Caco-2 (cell line): ENCODE data around the gene PRR33. TPM values are rescaled to one million over a fixed set of nuclear protein-coding genes. Genes with fewer than 3 reads are reported as not detected.

Source experiments
- BruUV-seq: library from RNA; stranded (reverse); fragments of 400-500 nt; replicated peaks from 2 replicates; lab custom pipeline; 2021; lab: Mats Ljungman, UMichigan
- CTCF ChIA-PET: fragments of 300-600 bp; sonication (Branson Sonifier 250); formaldehyde crosslinking; loops from one replicate; lab custom pipeline; 2022; ENCODE audit warnings: antibody characterized with exemption; lab: Charles Lee
- POLR2A ChIA-PET: fragments of 300-600 bp; sonication (Branson Sonifier 250); formaldehyde crosslinking; loops from one replicate; lab custom pipeline; 2022; ENCODE audit warnings: antibody characterized with exemption; lab: Charles Lee
- DNase-seq, 2 experiments: peaks; one replicate each; pipeline versions ENCODE4 v3.0.0 to v3.0.0-alpha.2; 2020 to 2022
- H3K27me3 ChIP-seq: replicated peaks from 2 replicates; pipeline ENCODE4 v1.6.0; 2011; ENCODE audit warnings: low read length; ENCODE audit not compliant: control insufficient read depth, insufficient read depth
- H3K36me3 ChIP-seq: 2 replicates; pipeline ENCODE4 v1.5.1; 2011; ENCODE audit warnings: low read length; ENCODE audit not compliant: control insufficient read depth, insufficient read depth
- H3K4me1 ChIP-seq: fragments of 250-450 bp; sonication (Bioruptor Pico); 2 replicates; pipeline ENCODE4 v1.5.1; 2020; ENCODE audit warnings: mild to moderate bottlenecking
- H3K4me3 ChIP-seq: 2 replicates; pipeline ENCODE4 v1.5.1; 2011; ENCODE audit warnings: low read depth, mild to moderate bottlenecking, control low read depth, low read length
- H3K9me3 ChIP-seq: fragments of 250-450 bp; sonication (Bioruptor Pico); 2 replicates; pipeline ENCODE4 v1.5.1; 2020; ENCODE audit warnings: mild to moderate bottlenecking, moderate library complexity
- H3K27ac Mint-ChIP-seq: one replicate; pipeline ENCODE4 v1.8.0; 2022; ENCODE audit warnings: mixed read lengths; ENCODE audit not compliant: unreplicated experiment
- H3K27me3 Mint-ChIP-seq: one replicate; pipeline ENCODE4 v1.8.0; 2022; ENCODE audit warnings: mixed read lengths; ENCODE audit not compliant: insufficient read depth, unreplicated experiment
- H3K36me3 Mint-ChIP-seq: one replicate; pipeline ENCODE4 v1.8.0; 2022; ENCODE audit warnings: mild to moderate bottlenecking, mixed read lengths; ENCODE audit not compliant: insufficient read depth, unreplicated experiment
- H3K4me1 Mint-ChIP-seq: one replicate; pipeline ENCODE4 v1.8.0; 2022; ENCODE audit warnings: low read depth, mixed read lengths; ENCODE audit not compliant: unreplicated experiment
- H3K4me3 Mint-ChIP-seq: one replicate; pipeline ENCODE4 v1.8.0; 2022; ENCODE audit warnings: mild to moderate bottlenecking, moderate library complexity, mixed read lengths; ENCODE audit not compliant: unreplicated experiment
- H3K9me3 Mint-ChIP-seq: one replicate; pipeline ENCODE4 v1.8.0; 2022; ENCODE audit warnings: mixed read lengths; ENCODE audit not compliant: unreplicated experiment
- CTCF ChIP-seq, 2 experiments: fragments of 200-600 bp in 1 of 2; IDR thresholded peaks; 1 replicate in 1 of 2; 2 replicates in 1 of 2; pipeline versions ENCODE4 v1.5.1 to v1.8.0; 2011 to 2022; ENCODE audit warnings: antibody characterized with exemption in 1 of 2, control low read depth in 1 of 2, inconsistent platforms in 1 of 2, low read depth in 1 of 2, low read length in 1 of 2, mild to moderate bottlenecking in 1 of 2, moderate library complexity in 1 of 2; ENCODE audit not compliant: insufficient read depth in 1 of 2, severe bottlenecking in 1 of 2, unreplicated experiment in 1 of 2
- intact Hi-C: fragments of 100-400 bp; cut with micrococcal nuclease; formaldehyde crosslinking; loops from one replicate; pipeline ENCODE4 v1.10.0; 2022; ENCODE audit not compliant: unreplicated experiment
- total RNA-seq: library from RNA; stranded (reverse); gene quantifications from 2 replicates; pipeline ENCODE4 v1.2.3, GENCODE V29; 2022

The PRR33 gene
- total RNA-seq, 1 experiment from 2014 or later, result not detected

GRCh38 chr11:1859004-1859403 lies 32.7 kb downstream of the PRR33 start:
- CTCF ChIA-PET, result no interaction called here
- H3K27me3 ChIP-seq, result no peaks in the 10 kb centered on the region
- H3K9me3 ChIP-seq, result no peaks in the 10 kb centered on the region
- no peak overlapping the region for H3K27ac Mint-ChIP-seq
- H3K36me3 ChIP-seq, result no peaks in the 10 kb centered on the region
- no peaks in the 10 kb centered on the region for H3K9me3 Mint-ChIP-seq
- H3K4me3 ChIP-seq, result no peak overlapping the region
- no peaks in the 10 kb centered on the region for H3K27me3 Mint-ChIP-seq
- TF ChIP-seq CTCF (IDR thresholded peaks at IDR 0.05; ENCODE audit: insufficient read depth in 1 of 2, low read depth in 1 of 2, low read length in 1 of 2, severe bottlenecking in 1 of 2, unreplicated experiment in 1 of 2), result no peak
- DNase-seq, result no peak
- no peaks in the 10 kb centered on the region for H3K36me3 Mint-ChIP-seq
- BruUV-seq, result no TSS peak
- no peaks in the 10 kb centered on the region for H3K4me1 Mint-ChIP-seq
- peaks cover 7% of the 10 kb centered on the region for H3K4me1 ChIP-seq
- POLR2A ChIA-PET, result no interaction called here
- intact Hi-C loops, result no loop called here
- no peak overlapping the region for H3K4me3 Mint-ChIP-seq

- BruUV-seq, result no TSS peak
- intact Hi-C loops, result no loop called here
- ChIA-PET CTCF (no interaction called here), POLR2A (no interaction called here)
- no peaks in the 10 kb centered on the region for H3K36me3 ChIP-seq
- Mint-ChIP-seq H3K4me1 (no peaks in the 10 kb centered on the region), H3K9me3 (no peaks in the 10 kb centered on the region), H3K27me3 (no peaks in the 10 kb centered on the region), H3K27ac (no peak overlapping the region), H3K4me3 (no peak overlapping the region), H3K36me3 (no peaks in the 10 kb centered on the region)
- no peaks in the 10 kb centered on the region for H3K27me3 ChIP-seq
- H3K4me1 ChIP-seq, result peaks cover 5% of the 10 kb centered on the region
- no peak overlapping the region for H3K4me3 ChIP-seq
- no peak for TF ChIP-seq CTCF (IDR thresholded peaks at IDR 0.05; ENCODE audit: insufficient read depth in 1 of 2, low read depth in 1 of 2, low read length in 1 of 2, severe bottlenecking in 1 of 2, unreplicated experiment in 1 of 2)
- H3K9me3 ChIP-seq, result no peaks in the 10 kb centered on the region
- no peak for DNase-seq
These were observed 33.1 kb downstream of the PRR33 start for GRCh38 chr11:1858576-1858975.

- Histone ChIP-seq H3K4me3 (no peak overlapping the region), H3K4me1 (peaks cover 1% of the 10 kb centered on the region; the same call in 1 of the 2 replicates), H3K36me3 (no peaks in the 10 kb centered on the region), H3K9me3 (no peaks in the 10 kb centered on the region), H3K27me3 (no peaks in the 10 kb centered on the region)
- no peaks in the 10 kb centered on the region for H3K4me1 Mint-ChIP-seq
- no peaks in the 10 kb centered on the region for H3K36me3 Mint-ChIP-seq
- no TSS peak for BruUV-seq
- no peak overlapping the region for H3K27ac Mint-ChIP-seq
- intact Hi-C loops, result no loop called here
- ChIA-PET CTCF (interaction anchor here (0.7 to 1.0 kb wide), 2 partner anchors 24 to 293 kb away, joined by 3 to 5 read pairs; no protein-coding TSS in a partner anchor), POLR2A (interaction anchor here (0.5 kb wide), 1 partner anchor 178 kb away, joined by 3 read pairs; no protein-coding TSS in a partner anchor)
- no peak for DNase-seq
- no peak for TF ChIP-seq CTCF (IDR thresholded peaks at IDR 0.05; ENCODE audit: insufficient read depth in 1 of 2, low read depth in 1 of 2, low read length in 1 of 2, severe bottlenecking in 1 of 2, unreplicated experiment in 1 of 2)
- no peaks in the 10 kb centered on the region for H3K27me3 Mint-ChIP-seq
- H3K4me3 Mint-ChIP-seq, result no peak overlapping the region
- H3K9me3 Mint-ChIP-seq, result no peaks in the 10 kb centered on the region
These were observed 33.5 kb downstream of the PRR33 start for GRCh38 chr11:1858154-1858553.
